GM15510 (cell line): ENCODE data around the gene MBTPS1.

Experiments
- POLR2A ChIP-seq: IDR thresholded peaks from 3 replicates; pipeline ENCODE4 v1.6.1; 2011; ENCODE audit warnings: borderline replicate concordance; ENCODE audit not compliant: insufficient read length; ENCODE audit errors: extremely low read depth

Gene MBTPS1

GRCh38 chr16:84045818-84046470 is 70.8 kb downstream of the MBTPS1 start:
- TF ChIP-seq POLR2A, result no peak

GRCh38 chr16:84045001-84045817 is 71.5 kb downstream of the MBTPS1 start:
- TF ChIP-seq POLR2A, result no peak

GRCh38 chr16:84044118-84044488 is 72.6 kb downstream of the MBTPS1 start:
- TF ChIP-seq POLR2A, result no peak

- TF ChIP-seq POLR2A, result no peak
Observed at GRCh38 chr16:84043486-84044117, 73.1 kb downstream of the MBTPS1 start.

GRCh38 chr16:84042879-84043485 is 73.8 kb downstream of the MBTPS1 start:
- TF ChIP-seq POLR2A, result no peak

- TF ChIP-seq POLR2A, result no peak
Observed at GRCh38 chr16:84042308-84042878, 74.3 kb downstream of the MBTPS1 start, which contains the start of gene SLC38A8. Gene SLC38A8 (minus strand): TSS chr16:84042795. CDS start chr16:84042157, 638 bp downstream.

- TF ChIP-seq POLR2A, result no peak
Observed at GRCh38 chr16:84041881-84042280, 74.9 kb downstream of the MBTPS1 start.

- no peak for TF ChIP-seq POLR2A
Observed at GRCh38 chr16:84040823-84041820, 75.6 kb downstream of the MBTPS1 start.

GRCh38 chr16:84040226-84040822 is 76.4 kb downstream of the MBTPS1 start:
- no peak for TF ChIP-seq POLR2A

GRCh38 chr16:84039696-84040095 is 77.0 kb downstream of the MBTPS1 start:
- no peak for TF ChIP-seq POLR2A

- TF ChIP-seq POLR2A, result no peak
Observed at GRCh38 chr16:84038469-84038868, 78.3 kb downstream of the MBTPS1 start.

GRCh38 chr16:84036982-84037425 is 79.7 kb downstream of the MBTPS1 start:
- TF ChIP-seq POLR2A, result no peak

- TF ChIP-seq POLR2A, result no peak
Observed at GRCh38 chr16:84036131-84036530, 80.6 kb downstream of the MBTPS1 start.

GRCh38 chr16:84034516-84034915 is 82.2 kb downstream of the MBTPS1 start:
- no peak for TF ChIP-seq POLR2A
